PFSK-1 (cell line): ENCODE results near the gene TUBB.

Experiments used
- FOXP2 ChIP-seq: optimal IDR thresholded peaks from 2 replicates; pipeline ENCODE3; 2011; ENCODE audit warnings: borderline replicate concordance, control low read depth, inconsistent platforms; ENCODE audit not compliant: insufficient read depth; ENCODE audit errors: extremely low read length, extremely low read depth
- POLR2AphosphoS5 ChIP-seq: IDR thresholded peaks from 2 replicates; pipeline ENCODE4 v1.6.1; 2012; ENCODE audit warnings: low read depth, mild to moderate bottlenecking, control low read depth, low read length, moderate library complexity
- REST ChIP-seq, 2 experiments: IDR thresholded peaks; 2 replicates each; pipeline versions ENCODE4 v1.6.1 to v1.8.0; 2011 to 2012; ENCODE audit warnings: low read depth in 2 of 2, low read length in 2 of 2, control low read depth in 1 of 2, inconsistent platforms in 1 of 2, mild to moderate bottlenecking in 1 of 2, moderate library complexity in 1 of 2; ENCODE audit not compliant: insufficient read depth in 1 of 2
- SIN3A ChIP-seq: IDR thresholded peaks from 2 replicates; pipeline ENCODE4 v1.6.1; 2012; ENCODE audit warnings: mild to moderate bottlenecking, low read length, moderate library complexity, borderline replicate concordance; ENCODE audit not compliant: insufficient read depth
- TAF1 ChIP-seq: IDR thresholded peaks from 2 replicates; pipeline ENCODE4 v1.6.1; 2012; ENCODE audit warnings: low read length, control low read depth, borderline replicate concordance; ENCODE audit not compliant: insufficient read depth

TUBB gene

GRCh38 chr6:30717129-30717844 lies 2.9 kb upstream of the TUBB start, which contains the start of gene MDC1:
Gene MDC1 (minus strand): TSS chr6:30717281. CDS start chr6:30715175, 2,106 bp downstream.
- TF ChIP-seq POLR2AphosphoS5 (peak; percentile 77), TAF1 (peak; percentile 85), FOXP2 (no peak), REST (IDR thresholded peaks at IDR 0.05; ENCODE audit: insufficient read depth in 1 of 2, low read depth in 2 of 2, low read length in 2 of 2) (peak in 1 of 2 experiments; percentile 3; a peak in 1 of 4 replicates), SIN3A (0 out of 2 replicates have a peak, but pooled peaks have one; percentile 69)

- TF ChIP-seq POLR2AphosphoS5, result peak; percentile 2; the same call in 1 of the 2 replicates
Measured at GRCh38 chr6:30717845-30718720, 2.1 kb upstream of the TUBB start.

DNA sequence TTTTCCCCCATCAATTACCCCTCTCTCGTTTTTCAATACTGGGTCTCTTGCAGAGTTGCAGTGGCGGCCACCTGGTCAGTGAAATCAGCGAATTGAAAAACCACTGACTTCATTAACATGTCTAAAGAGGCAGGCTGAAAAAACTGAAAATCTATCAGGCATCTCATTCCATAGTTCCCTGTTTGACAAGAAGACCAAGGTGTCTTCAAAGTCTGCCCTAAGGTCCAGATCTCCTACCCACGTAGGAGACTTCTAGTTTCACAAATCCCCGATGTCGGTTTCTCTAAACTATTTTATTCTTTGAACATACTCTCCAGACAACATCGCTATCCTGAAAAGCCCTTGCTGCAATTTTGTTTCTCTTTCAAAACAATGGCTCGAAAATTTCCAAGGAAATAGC lies 796 bp upstream of the TUBB start:
- TF ChIP-seq SIN3A, result no peak
- no peak for TF ChIP-seq FOXP2
- TF ChIP-seq TAF1, result no peak
- no peak for TF ChIP-seq REST (IDR thresholded peaks at IDR 0.05; ENCODE audit: insufficient read depth in 1 of 2, low read depth in 2 of 2, low read length in 2 of 2)
- no peak for TF ChIP-seq POLR2AphosphoS5

DNA sequence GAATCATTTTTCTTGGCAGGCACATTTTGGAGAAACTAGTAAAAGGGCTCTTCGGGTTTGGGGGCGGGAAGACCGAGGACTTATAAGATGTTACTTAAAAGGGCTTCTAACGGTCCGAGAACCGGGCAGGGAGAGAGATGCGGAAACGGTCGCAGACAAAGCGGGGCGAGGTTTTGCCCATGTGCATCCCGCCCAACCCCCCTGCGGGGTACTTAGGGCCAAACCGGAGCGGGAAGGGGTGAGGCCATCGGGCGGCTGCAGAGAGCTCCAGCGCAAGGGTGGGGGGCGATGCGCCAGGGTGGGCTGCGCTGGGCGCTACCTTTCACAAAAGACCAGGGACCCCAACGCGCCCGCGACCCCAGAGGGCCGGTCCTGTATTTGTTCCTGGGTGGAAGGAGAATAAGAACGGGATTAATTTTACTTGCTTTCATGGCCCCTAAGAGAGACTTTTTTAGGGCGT lies 616 bp downstream of the TUBB start:
- TF ChIP-seq REST (IDR thresholded peaks at IDR 0.05; ENCODE audit: insufficient read depth in 1 of 2, low read depth in 2 of 2, low read length in 2 of 2) (no peak), TAF1 (no peak), FOXP2 (no peak), POLR2AphosphoS5 (no peak), SIN3A (no peak)

GRCh38 chr6:30721198-30722024 lies 1.3 kb downstream of the TUBB start:
- TF ChIP-seq REST (IDR thresholded peaks at IDR 0.05; ENCODE audit: insufficient read depth in 1 of 2, low read depth in 2 of 2, low read length in 2 of 2), result peak; percentile 12 to 40; a peak in 1 of 4 replicates
- TF ChIP-seq FOXP2, result no peak
- peak; percentile 84 for TF ChIP-seq POLR2AphosphoS5
- TF ChIP-seq TAF1, result peak; percentile 82; the same call in 1 of the 2 replicates
- peak; percentile 79 for TF ChIP-seq SIN3A
